ENCODE data around the gene DAPK2.

The DAPK2 gene

GRCh38 chr15:63909819-63910437 is 136.4 kb downstream of the DAPK2 start:
- TF ChIP-seq EZH2phosphoT487 (IDR thresholded peaks at IDR 0.05; ENCODE audit: borderline replicate concordance) (no peak), CTCF (conservative IDR thresholded peaks at IDR 0.05; ENCODE audit: low read length) (no peak)
- no peak overlapping the region for H2AFZ ChIP-seq (ENCODE audit: low read length)
- no peak overlapping the region for H3K4me3 ChIP-seq (ENCODE audit: low read length, poor library complexity, severe bottlenecking)
- no peak overlapping the region for H3K4me2 ChIP-seq (ENCODE audit: low read depth, low read length, poor library complexity, severe bottlenecking)
- H3K9me2 ChIP-seq (replicated peaks; ENCODE audit: low read depth, low read length): no peaks in the 10 kb centered on the region
- H3K36me3 ChIP-seq (ENCODE audit: insufficient read depth, low read length): no peaks in the 10 kb centered on the region
- H4K20me1 ChIP-seq (ENCODE audit: insufficient read depth, low read length, poor library complexity, severe bottlenecking): no peaks in the 10 kb centered on the region
- H3F3A ChIP-seq (ENCODE audit: low read depth): no peaks in the 10 kb centered on the region
- peaks cover 33% of the 10 kb centered on the region for H3K4me1 ChIP-seq (ENCODE audit: insufficient read depth, low read length, poor library complexity, severe bottlenecking)
- H3K79me2 ChIP-seq (ENCODE audit: insufficient read depth, low read length): no peaks in the 10 kb centered on the region
- H3K27me3 ChIP-seq (ENCODE audit: insufficient read depth, low read length, poor library complexity, severe bottlenecking): no peaks in the 10 kb centered on the region
- H3K9ac ChIP-seq (ENCODE audit: low read depth, low read length, poor library complexity, severe bottlenecking): no peak overlapping the region
- no peaks in the 10 kb centered on the region for H3K9me3 ChIP-seq (ENCODE audit: insufficient read depth, low read depth, low read length)

GRCh38 chr15:63908991-63909390 is 137.3 kb downstream of the DAPK2 start:
- no peak overlapping the region for H3K4me2 ChIP-seq (ENCODE audit: low read depth, low read length, poor library complexity, severe bottlenecking)

GRCh38 chr15:63908281-63908680 is 138.0 kb downstream of the DAPK2 start:
- H3K4me3 ChIP-seq (ENCODE audit: low read length, poor library complexity, severe bottlenecking): no peak overlapping the region
- H3K36me3 ChIP-seq (ENCODE audit: insufficient read depth, low read length): no peaks in the 10 kb centered on the region
- H3K9me2 ChIP-seq (replicated peaks; ENCODE audit: low read depth, low read length): no peaks in the 10 kb centered on the region
- H2AFZ ChIP-seq (ENCODE audit: low read length): no peak overlapping the region
- H3K4me1 ChIP-seq (ENCODE audit: insufficient read depth, low read length, poor library complexity, severe bottlenecking): peaks cover 35% of the 10 kb centered on the region
- H3K79me2 ChIP-seq (ENCODE audit: insufficient read depth, low read length): no peaks in the 10 kb centered on the region
- no peaks in the 10 kb centered on the region for H3F3A ChIP-seq (ENCODE audit: low read depth)
- no peaks in the 10 kb centered on the region for H3K9me3 ChIP-seq (ENCODE audit: insufficient read depth, low read depth, low read length)
- no peaks in the 10 kb centered on the region for H3K27me3 ChIP-seq (ENCODE audit: insufficient read depth, low read length, poor library complexity, severe bottlenecking)
- no peak overlapping the region for H3K4me2 ChIP-seq (ENCODE audit: low read depth, low read length, poor library complexity, severe bottlenecking)
- TF ChIP-seq EZH2phosphoT487 (IDR thresholded peaks at IDR 0.05; ENCODE audit: borderline replicate concordance) (no peak), CTCF (conservative IDR thresholded peaks at IDR 0.05; ENCODE audit: low read length) (no peak)
- no peaks in the 10 kb centered on the region for H4K20me1 ChIP-seq (ENCODE audit: insufficient read depth, low read length, poor library complexity, severe bottlenecking)
- no peak overlapping the region for H3K9ac ChIP-seq (ENCODE audit: low read depth, low read length, poor library complexity, severe bottlenecking)

More at GRCh38 chr15:63908991-63909390, 137.3 kb downstream of the DAPK2 start:
- H3K9me2 ChIP-seq (replicated peaks; ENCODE audit: low read depth, low read length): no peaks in the 10 kb centered on the region
- H3K27me3 ChIP-seq (ENCODE audit: insufficient read depth, low read length, poor library complexity, severe bottlenecking): no peaks in the 10 kb centered on the region
- H3F3A ChIP-seq (ENCODE audit: low read depth): no peaks in the 10 kb centered on the region
- H3K4me3 ChIP-seq (ENCODE audit: low read length, poor library complexity, severe bottlenecking): no peak overlapping the region
- no peaks in the 10 kb centered on the region for H3K36me3 ChIP-seq (ENCODE audit: insufficient read depth, low read length)
- no peaks in the 10 kb centered on the region for H4K20me1 ChIP-seq (ENCODE audit: insufficient read depth, low read length, poor library complexity, severe bottlenecking)
- no peaks in the 10 kb centered on the region for H3K9me3 ChIP-seq (ENCODE audit: insufficient read depth, low read depth, low read length)
- peaks cover 35% of the 10 kb centered on the region for H3K4me1 ChIP-seq (ENCODE audit: insufficient read depth, low read length, poor library complexity, severe bottlenecking)
- H2AFZ ChIP-seq (ENCODE audit: low read length): no peak overlapping the region
- TF ChIP-seq EZH2phosphoT487 (IDR thresholded peaks at IDR 0.05; ENCODE audit: borderline replicate concordance) (no peak), CTCF (conservative IDR thresholded peaks at IDR 0.05; ENCODE audit: low read length) (no peak)
- H3K9ac ChIP-seq (ENCODE audit: low read depth, low read length, poor library complexity, severe bottlenecking): no peak overlapping the region
- H3K79me2 ChIP-seq (ENCODE audit: insufficient read depth, low read length): no peaks in the 10 kb centered on the region

Measured in Loucy (cell line).